GM10248 (cell line): ENCODE measurements around the gene RPUSD1.

Experiments
- CTCF ChIA-PET: fragments of 300-600 bp; sonication (Branson Sonifier 250); formaldehyde crosslinking; extraction: SDS; loops from one replicate; lab custom pipeline; 2021; ENCODE audit warnings: antibody characterized with exemption; lab: Yijun Ruan, JAX
- POLR2A ChIA-PET: fragments of 350-650 bp; sonication (Branson Sonifier 250); formaldehyde crosslinking; extraction: SDS; loops from one replicate; lab custom pipeline; 2020; ENCODE audit warnings: antibody characterized with exemption; lab: Yijun Ruan, JAX
- DNase-seq: peaks from one replicate; pipeline ENCODE4 v3.0.0; 2012; ENCODE audit errors: extremely low spot score
- CTCF ChIP-seq: IDR thresholded peaks from 2 replicates; pipeline ENCODE4 v1.5.1; 2012; ENCODE audit warnings: mild to moderate bottlenecking, low read depth; ENCODE audit errors: extremely low read depth, missing control alignments, control extremely low read depth

The RPUSD1 gene

GRCh38 chr16:790086-790485 is 1.9 kb upstream of the RPUSD1 start:
- CTCF ChIA-PET, result no interaction called here

GRCh38 chr16:789191-789850 is 1.1 kb upstream of the RPUSD1 start:
- TF ChIP-seq CTCF, result no peak
- CTCF ChIA-PET, result interaction anchor here (1.3 to 9.6 kb wide), 2 partner anchors 76 to 314 kb away, joined by 3 to 169 read pairs; partner anchors contain the start of gene METRN
- DNase-seq, result no peak
- POLR2A ChIA-PET, result no interaction called here

More at GRCh38 chr16:790086-790485, 1.9 kb upstream of the RPUSD1 start:
- no peak for DNase-seq
- POLR2A ChIA-PET, result no interaction called here
- TF ChIP-seq CTCF, result no peak

GRCh38 chr16:788399-789126 is 382 bp upstream of the RPUSD1 start, which contains the start of gene CHTF18:
Gene CHTF18, plus strand, starts transcription at chr16:788620. Its CDS starts 65 bp downstream, at chr16:788685.
- no peak for TF ChIP-seq CTCF
- DNase-seq, result peak; percentile 100
- CTCF ChIA-PET, result interaction anchor here (1.2 to 9.6 kb wide), 3 partner anchors 48 to 315 kb away, joined by 3 to 169 read pairs (median 5); partner anchors contain the start of genes CIAO3 and METRN
- POLR2A ChIA-PET, result interaction anchor here (0.6 to 1.0 kb wide), 2 partner anchors 19 to 73 kb away, joined by 3 to 5 read pairs; partner anchors contain the start of gene METRN

GRCh38 chr16:787321-787966 is 737 bp downstream of the RPUSD1 start:
- DNase-seq, result no peak
- CTCF ChIA-PET, result interaction anchor here (9.6 kb wide), 1 partner anchor 74 kb away, joined by 169 read pairs; the partner anchor contains the start of gene METRN
- TF ChIP-seq CTCF, result no peak
- POLR2A ChIA-PET, result interaction anchor here (0.6 kb wide), 1 partner anchor 20 kb away, joined by 3 read pairs; no protein-coding TSS in a partner anchor

GRCh38 chr16:785563-786535 is 2.3 kb downstream of the RPUSD1 start:
- CTCF ChIA-PET, result interaction anchor here (0.8 to 9.6 kb wide), 24 partner anchors 9 to 187 kb away, joined by 3 to 169 read pairs (median 5); partner anchors contain the start of genes CCDC78, CIAO3, GNG13 and METRN
- POLR2A ChIA-PET, result no interaction called here

More at GRCh38 chr16:785563-786535, 2.3 kb downstream of the RPUSD1 start:
- peak; percentile 80 for DNase-seq
- peak; percentile 90 for TF ChIP-seq CTCF
